Measurements from ENCODE around the gene KIAA1755.
A peak's percentile ranks its signal among the peaks of the same experiment; 100 is the strongest.

The KIAA1755 gene

DNA sequence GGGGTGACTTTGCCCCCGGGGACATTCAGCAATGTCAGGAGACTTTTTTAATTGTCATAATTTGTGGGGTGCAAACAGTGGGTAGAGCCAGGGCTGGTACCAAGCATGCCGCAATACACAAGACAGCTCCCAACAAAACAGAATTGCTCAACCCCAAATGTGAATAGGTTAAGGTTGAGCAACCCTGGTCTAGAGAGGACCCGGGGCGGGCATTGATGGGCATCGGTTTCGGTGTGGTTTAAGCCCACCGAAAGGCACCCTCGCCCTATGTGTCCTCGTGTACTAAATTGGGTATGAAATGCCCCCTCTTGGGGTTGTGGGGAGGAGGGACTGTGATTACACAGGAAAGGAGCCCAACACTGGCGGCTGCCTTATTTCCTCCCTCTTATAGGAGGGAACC is 36.0 kb downstream of the KIAA1755 start:
- Mint-ChIP-seq H3K36me3 (ENCODE audit: low read depth) (no peaks in the 10 kb centered on the region), H3K4me3 (no peak overlapping the region), H3K27me3 (ENCODE audit: low read depth) (peaks cover 4% of the 10 kb centered on the region), H3K27ac (no peak overlapping the region), H3K4me1 (peaks cover 6% of the 10 kb centered on the region), H3K9me3 (no peaks in the 10 kb centered on the region)
- TF ChIP-seq, protein P1, sequence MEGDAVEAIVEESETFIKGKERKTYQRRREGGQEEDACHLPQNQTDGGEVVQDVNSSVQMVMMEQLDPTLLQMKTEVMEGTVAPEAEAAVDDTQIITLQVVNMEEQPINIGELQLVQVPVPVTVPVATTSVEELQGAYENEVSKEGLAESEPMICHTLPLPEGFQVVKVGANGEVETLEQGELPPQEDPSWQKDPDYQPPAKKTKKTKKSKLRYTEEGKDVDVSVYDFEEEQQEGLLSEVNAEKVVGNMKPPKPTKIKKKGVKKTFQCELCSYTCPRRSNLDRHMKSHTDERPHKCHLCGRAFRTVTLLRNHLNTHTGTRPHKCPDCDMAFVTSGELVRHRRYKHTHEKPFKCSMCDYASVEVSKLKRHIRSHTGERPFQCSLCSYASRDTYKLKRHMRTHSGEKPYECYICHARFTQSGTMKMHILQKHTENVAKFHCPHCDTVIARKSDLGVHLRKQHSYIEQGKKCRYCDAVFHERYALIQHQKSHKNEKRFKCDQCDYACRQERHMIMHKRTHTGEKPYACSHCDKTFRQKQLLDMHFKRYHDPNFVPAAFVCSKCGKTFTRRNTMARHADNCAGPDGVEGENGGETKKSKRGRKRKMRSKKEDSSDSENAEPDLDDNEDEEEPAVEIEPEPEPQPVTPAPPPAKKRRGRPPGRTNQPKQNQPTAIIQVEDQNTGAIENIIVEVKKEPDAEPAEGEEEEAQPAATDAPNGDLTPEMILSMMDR (IDR thresholded peaks at IDR 0.05; ENCODE audit: unreplicated experiment in 3 of 3) = no peak

- H3K9me3 Mint-ChIP-seq = no peaks in the 10 kb centered on the region
- H3K4me1 Mint-ChIP-seq = peaks cover 6% of the 10 kb centered on the region
- H3K4me3 Mint-ChIP-seq = no peak overlapping the region
- no peak overlapping the region for H3K27ac Mint-ChIP-seq
- TF ChIP-seq, protein P1 (IDR thresholded peaks at IDR 0.05; ENCODE audit: unreplicated experiment in 3 of 3) = no peak
- H3K27me3 Mint-ChIP-seq (ENCODE audit: low read depth) = peaks cover 4% of the 10 kb centered on the region
- no peaks in the 10 kb centered on the region for H3K36me3 Mint-ChIP-seq (ENCODE audit: low read depth)
Observed at GRCh38 chr20:38223743-38224100, 36.8 kb downstream of the KIAA1755 start.

DNA sequence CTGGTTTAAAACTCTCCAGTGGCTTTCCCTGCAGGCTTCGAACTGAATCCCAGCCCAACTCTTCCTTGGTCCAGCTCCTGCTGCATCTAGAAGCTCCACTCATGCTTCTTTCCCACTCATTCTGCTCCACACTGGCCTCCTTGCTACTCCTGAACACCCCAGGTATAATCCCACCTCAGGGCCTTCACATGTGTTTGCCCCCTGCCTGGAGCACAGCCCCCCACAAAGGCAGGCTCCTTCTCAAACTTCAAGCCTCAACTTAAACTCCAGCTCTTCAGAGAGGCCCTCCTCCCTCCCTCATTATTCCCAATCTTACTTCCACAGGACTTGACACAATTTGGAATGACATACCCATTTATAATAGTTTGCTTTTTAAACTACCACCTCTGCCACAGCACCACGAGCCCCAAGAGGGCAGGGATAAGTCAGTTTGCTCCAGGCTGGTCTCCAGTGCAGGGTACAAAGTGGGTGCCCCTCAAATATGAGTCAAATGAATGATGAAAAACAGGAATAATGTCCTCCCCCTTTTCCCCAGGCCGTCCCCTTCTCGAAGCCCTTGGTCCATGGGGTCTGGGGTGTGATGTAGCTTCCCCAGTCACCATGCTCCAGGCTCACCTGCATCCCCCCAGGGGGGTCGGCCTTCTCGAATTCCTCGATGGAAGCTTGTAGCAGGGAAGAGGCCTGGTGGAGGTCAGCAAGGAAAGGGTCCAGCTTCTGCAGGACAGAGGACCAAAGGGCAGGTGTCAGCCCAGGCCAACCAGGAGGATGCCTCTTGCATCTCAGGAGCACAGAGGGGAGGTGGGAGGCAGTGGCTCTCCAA is 37.4 kb downstream of the KIAA1755 start:
- H3K27ac Mint-ChIP-seq = peak overlapping the region in 2 of 3 experiments; percentile 12 to 57
- H3K9me3 Mint-ChIP-seq = no peaks in the 10 kb centered on the region
- TF ChIP-seq, protein P1 (IDR thresholded peaks at IDR 0.05; ENCODE audit: unreplicated experiment in 3 of 3) = peak in 1 of 3 experiments; percentile 30
- H3K4me3 Mint-ChIP-seq = no peak overlapping the region
- no peaks in the 10 kb centered on the region for H3K36me3 Mint-ChIP-seq (ENCODE audit: low read depth)
- peaks cover 4% of the 10 kb centered on the region for H3K27me3 Mint-ChIP-seq (ENCODE audit: low read depth)
- peaks cover 9% of the 10 kb centered on the region for H3K4me1 Mint-ChIP-seq

DNA sequence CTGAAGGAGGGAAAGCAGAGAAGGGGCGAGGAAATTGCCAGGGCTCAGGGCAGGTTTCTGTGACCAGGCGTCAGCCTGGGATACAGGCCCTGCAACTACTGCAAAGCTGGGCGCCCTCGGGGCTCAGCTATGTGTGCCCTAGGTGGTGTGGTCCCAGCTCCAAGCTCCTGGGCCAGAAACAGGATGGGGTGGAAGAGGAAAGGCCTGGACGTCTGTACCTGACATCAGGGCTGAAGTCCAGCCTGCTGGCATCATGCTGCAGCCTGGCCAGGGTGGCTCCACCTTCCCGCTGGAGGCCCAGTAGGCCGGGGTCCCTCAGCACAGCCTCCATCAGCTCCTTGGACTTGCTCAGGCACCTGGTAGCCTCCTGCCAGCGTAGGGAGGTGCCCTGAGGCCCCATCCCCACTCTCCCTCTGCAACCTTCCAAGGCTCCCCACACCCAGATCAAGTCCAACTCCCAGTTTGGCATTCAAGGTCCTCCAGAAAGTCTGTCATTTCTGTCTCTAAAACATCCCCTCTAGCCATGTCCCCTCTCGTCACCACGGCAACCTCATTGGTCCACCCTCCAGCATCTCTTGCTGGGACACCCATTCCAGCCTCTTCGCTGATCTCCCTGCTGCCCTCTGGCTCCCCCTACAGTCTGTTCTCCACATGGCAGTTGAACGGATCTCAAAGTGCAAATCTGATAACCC is 38.2 kb downstream of the KIAA1755 start:
- Mint-ChIP-seq H3K4me1 (peaks cover 15% of the 10 kb centered on the region), H3K36me3 (ENCODE audit: low read depth) (no peaks in the 10 kb centered on the region), H3K27ac (peak overlapping the region in 2 of 3 experiments; percentile 12 to 57), H3K9me3 (no peaks in the 10 kb centered on the region), H3K4me3 (no peak overlapping the region), H3K27me3 (ENCODE audit: low read depth) (peaks cover 4% of the 10 kb centered on the region)
- TF ChIP-seq, protein P1 (IDR thresholded peaks at IDR 0.05; ENCODE audit: unreplicated experiment in 3 of 3) = peak; percentile 72 to 77 (median 76)

GRCh38 chr20:38221119-38221589 is 39.4 kb downstream of the KIAA1755 start:
- no peaks in the 10 kb centered on the region for H3K9me3 Mint-ChIP-seq
- TF ChIP-seq, protein P1 (IDR thresholded peaks at IDR 0.05; ENCODE audit: unreplicated experiment in 3 of 3) = peak; percentile 90 to 93 (median 91)
- H3K36me3 Mint-ChIP-seq (ENCODE audit: low read depth) = no peaks in the 10 kb centered on the region
- H3K27ac Mint-ChIP-seq = peak overlapping the region in 2 of 3 experiments; percentile 40 to 50
- peaks cover 15% of the 10 kb centered on the region for H3K4me1 Mint-ChIP-seq
- peak overlapping the region in 1 of 3 experiments; percentile 47 for H3K4me3 Mint-ChIP-seq
- H3K27me3 Mint-ChIP-seq (ENCODE audit: low read depth) = peaks cover 4% of the 10 kb centered on the region
